GM20000 (cell line): ENCODE results near the gene QDPR.

Experiments
- DNase-seq: peaks from one replicate; pipeline ENCODE4 v3.0.0; 2012; ENCODE audit warnings: low spot score
- CTCF ChIP-seq: IDR thresholded peaks from 2 replicates; pipeline ENCODE4 v1.5.1; 2012; ENCODE audit warnings: mild to moderate bottlenecking, control low read depth; ENCODE audit errors: extremely low read depth, missing control alignments

The QDPR gene

GRCh38 chr4:17497890-17498523 is 13.9 kb downstream of the QDPR start:
- no peak for TF ChIP-seq CTCF
- DNase-seq = no peak

- DNase-seq = no peak
- no peak for TF ChIP-seq CTCF
These were observed 17.4 kb downstream of the QDPR start for GRCh38 chr4:17494258-17495190.

- no peak for TF ChIP-seq CTCF
- DNase-seq = no peak
These were observed 18.3 kb downstream of the QDPR start for GRCh38 chr4:17493619-17494018.

- DNase-seq = no peak
- TF ChIP-seq CTCF = no peak
These were observed 19.0 kb downstream of the QDPR start for GRCh38 chr4:17492876-17493275.

- DNase-seq = no peak
- TF ChIP-seq CTCF = no peak
These were observed 19.7 kb downstream of the QDPR start for GRCh38 chr4:17492058-17492741.

GRCh38 chr4:17491196-17491595 is 20.7 kb downstream of the QDPR start:
- TF ChIP-seq CTCF = no peak
- no peak for DNase-seq

- no peak for TF ChIP-seq CTCF
- no peak for DNase-seq
These were observed 21.3 kb downstream of the QDPR start for GRCh38 chr4:17490575-17491059.
